GM18951 (cell line): ENCODE results near the gene IFT122.

Source experiments
- POLR2A ChIP-seq: IDR thresholded peaks from 4 replicates; pipeline ENCODE4 v1.6.1; 2011; ENCODE audit warnings: mild to moderate bottlenecking; ENCODE audit not compliant: insufficient read length, insufficient read depth; ENCODE audit errors: extremely low read depth
- in situ Hi-C: fragments of 300-500 bp; cut with MboI; formaldehyde crosslinking; loops from one replicate; pipeline ENCODE4 v1.12.0; 2022; ENCODE audit warnings: low sequenced_read_pairs, mixed read lengths, inconsistent platforms; ENCODE audit not compliant: unreplicated experiment

The IFT122 gene

DNA sequence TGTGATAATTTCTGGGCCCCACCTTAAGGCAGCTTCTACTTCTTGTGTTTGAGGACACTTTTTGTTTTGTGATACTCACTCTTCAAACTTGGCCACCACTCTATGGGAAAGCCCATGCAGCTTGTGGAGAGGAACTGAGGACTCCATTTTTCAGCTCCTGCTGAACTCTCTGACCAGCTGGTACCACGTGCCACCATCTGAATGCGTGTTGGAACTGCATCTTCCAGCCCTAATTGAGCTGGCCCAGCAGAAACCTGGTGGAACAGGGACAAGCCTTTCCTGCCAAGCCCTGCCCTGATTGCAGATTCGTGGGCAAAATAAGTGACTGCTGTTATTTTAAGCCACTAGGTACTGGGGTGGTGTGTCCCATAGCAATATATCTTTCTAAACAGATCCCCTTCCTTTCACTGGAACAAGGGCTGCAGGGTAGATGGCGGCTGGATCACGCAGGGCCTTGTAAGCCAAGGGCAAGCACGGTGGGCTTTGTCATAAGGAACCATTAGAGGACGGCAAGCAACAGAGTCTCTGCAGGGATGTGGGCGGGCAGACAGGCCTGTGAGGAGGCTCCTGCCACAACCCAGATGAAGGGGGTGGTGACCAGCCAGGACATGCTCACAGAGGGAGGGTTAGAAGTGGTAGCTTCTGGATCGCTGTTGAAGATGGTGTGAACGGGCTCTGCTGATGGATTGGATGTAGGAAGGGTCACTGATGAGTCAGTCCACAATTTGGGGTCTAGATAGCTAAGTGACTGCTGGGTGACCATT, 112.4 kb downstream of the IFT122 start:
- in situ Hi-C loops, result no loop called here
- no peak for TF ChIP-seq POLR2A

DNA sequence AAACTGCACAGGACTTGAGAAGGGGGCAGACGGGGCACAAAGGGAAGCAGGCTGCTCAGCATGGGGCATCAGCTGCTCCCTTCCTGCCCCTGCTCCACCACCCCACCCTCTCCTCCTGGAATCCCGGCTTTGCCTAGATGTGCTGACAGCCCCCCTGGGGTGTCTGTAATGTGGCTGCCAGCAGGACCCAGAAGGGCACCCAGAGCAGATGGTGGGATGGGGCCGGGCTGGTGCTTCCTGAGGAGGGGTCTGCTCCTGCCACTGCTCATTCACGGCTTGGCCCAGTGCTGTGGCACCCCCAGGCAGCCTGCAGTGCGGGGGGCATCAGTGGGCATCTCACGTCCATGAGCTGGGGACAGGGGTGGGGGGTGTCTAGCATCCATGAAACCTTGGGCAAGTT, 113.1 kb downstream of the IFT122 start:
- TF ChIP-seq POLR2A, result no peak
- in situ Hi-C loops, result no loop called here

- in situ Hi-C loops, result no loop called here
- TF ChIP-seq POLR2A, result no peak
Observed at GRCh38 chr3:129553719-129554118, 113.7 kb downstream of the IFT122 start.

DNA sequence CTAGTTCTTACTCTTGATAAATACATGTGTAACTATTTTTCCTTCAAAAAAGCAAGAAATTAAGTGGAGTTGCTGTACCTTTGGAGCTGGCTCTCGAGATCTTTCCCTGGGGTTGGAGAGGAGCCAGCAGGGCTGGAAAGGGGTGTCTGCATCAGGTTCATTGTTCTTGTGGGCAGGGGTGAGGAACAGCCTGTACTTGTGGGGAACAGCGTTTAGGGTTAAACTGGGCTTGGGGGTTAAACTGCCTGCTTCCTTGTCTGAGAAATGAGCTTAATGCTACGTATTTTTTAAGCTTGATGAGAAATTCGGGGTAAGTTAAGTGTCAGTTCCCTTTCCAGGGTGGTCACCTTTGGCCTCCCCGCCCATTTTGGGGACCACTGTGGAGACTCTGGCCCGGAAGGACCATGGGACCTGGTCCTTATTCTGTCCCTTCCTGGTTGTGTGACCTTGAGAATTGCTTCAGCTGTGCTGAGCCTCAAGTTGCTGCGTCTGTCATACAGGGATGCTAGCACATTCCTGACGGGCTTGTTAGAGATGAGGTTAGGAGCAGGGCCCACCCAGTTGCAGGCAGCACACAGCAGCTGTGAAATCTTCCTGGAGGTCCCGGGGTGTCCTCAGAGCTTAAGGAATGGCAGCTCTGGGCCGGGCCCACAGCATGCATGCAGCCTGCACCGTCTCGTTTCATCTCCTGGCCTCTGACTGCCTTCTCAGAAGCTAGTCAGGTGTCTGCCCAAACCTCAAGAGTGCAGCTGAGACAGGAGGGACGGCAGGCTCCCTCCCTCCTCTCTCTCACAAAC, 114.5 kb downstream of the IFT122 start:
- in situ Hi-C loops, result no loop called here
- TF ChIP-seq POLR2A, result no peak

- no peak for TF ChIP-seq POLR2A
- in situ Hi-C loops, result no loop called here
Observed at GRCh38 chr3:129555153-129555550, 115.1 kb downstream of the IFT122 start.

- TF ChIP-seq POLR2A, result no peak
- in situ Hi-C loops, result no loop called here
Observed at GRCh38 chr3:129555616-129556357, 115.8 kb downstream of the IFT122 start.

DNA sequence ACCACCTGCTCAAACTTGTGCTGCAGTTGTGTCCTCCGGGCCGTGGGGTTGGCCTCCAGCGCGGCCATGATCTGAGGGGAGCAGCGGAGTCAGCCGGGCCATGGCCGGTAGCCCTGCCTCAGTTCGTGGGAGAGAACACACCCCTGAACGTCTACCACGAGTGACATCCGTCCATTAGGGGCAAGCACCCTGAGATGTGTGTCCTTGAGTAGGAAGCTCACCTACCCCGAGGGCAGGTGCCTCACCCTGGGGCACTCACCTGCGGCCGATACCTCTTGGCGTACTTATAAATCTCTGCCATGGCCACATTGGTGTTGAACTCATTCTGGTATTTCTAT, 116.3 kb downstream of the IFT122 start:
- in situ Hi-C loops, result no loop called here
- TF ChIP-seq POLR2A, result no peak

- in situ Hi-C loops, result no loop called here
- TF ChIP-seq POLR2A, result no peak
Observed at GRCh38 chr3:129556890-129557547, 117.0 kb downstream of the IFT122 start.

DNA sequence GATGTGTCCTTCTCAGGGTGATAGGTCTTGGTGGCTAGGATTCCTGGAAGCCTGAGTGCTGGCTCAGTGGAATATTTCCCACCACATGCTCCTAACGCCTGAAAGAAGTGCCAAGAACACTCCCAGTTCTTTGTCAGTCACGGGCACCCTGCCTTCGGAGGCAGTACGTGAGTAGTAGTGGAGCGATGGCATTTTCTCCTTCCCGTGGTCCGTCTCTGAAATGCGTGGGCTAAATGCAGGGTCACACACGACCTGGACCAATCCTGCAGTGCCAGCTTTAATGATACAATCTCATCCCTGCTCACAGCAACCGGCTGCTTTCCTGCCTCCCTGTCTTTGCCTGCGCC, 117.5 kb downstream of the IFT122 start:
- no peak for TF ChIP-seq POLR2A
- in situ Hi-C loops, result no loop called here

DNA sequence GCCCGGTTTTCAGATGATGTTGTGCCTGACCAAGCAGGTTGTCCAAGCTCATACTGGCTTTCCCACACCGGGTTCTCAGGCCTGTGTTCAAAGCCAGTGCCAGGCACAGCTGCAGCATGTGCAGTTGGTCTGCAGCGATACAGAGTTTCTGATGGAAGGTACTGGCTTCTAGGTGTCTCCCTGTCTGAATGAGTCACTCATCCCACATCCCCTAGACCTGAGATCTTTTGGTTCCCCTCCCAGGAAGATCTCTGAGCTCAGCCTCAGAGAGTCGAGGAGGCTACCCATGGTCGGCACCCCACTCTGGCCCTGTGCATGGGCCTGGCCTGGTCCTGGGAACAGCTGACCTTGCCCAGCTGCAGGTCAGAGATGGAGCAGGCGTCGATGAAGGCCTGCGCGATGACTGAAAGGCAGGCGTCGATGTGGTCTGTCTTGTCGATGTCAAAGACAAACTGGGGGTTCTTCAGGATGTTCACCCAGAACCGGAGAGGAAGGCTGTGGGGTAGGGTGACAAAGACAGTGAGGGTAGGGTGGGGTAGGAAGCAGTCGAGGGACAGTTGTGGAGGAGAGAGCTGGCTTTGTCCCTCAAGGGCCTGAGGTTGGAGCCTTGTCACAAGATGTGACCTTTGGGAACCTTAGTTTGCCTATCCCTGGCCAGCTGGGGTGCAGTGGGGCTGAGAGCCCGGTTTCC, 118.2 kb downstream of the IFT122 start:
- in situ Hi-C loops, result no loop called here
- no peak for TF ChIP-seq POLR2A

GRCh38 chr3:129558772-129559564, 118.9 kb downstream of the IFT122 start:
- in situ Hi-C loops, result no loop called here
- TF ChIP-seq POLR2A, result no peak

- in situ Hi-C loops, result no loop called here
- TF ChIP-seq POLR2A, result no peak
Observed at GRCh38 chr3:129559565-129560079, 119.6 kb downstream of the IFT122 start.

GRCh38 chr3:129560269-129560787, 120.3 kb downstream of the IFT122 start:
- TF ChIP-seq POLR2A, result no peak
- in situ Hi-C loops, result no loop called here
